Neural cell (in vitro differentiated cells): ENCODE measurements around the gene AKAP14.

Experiments
- CTCF ChIP-seq: fragments of 450-650 bp; IDR thresholded peaks from 2 replicates; pipeline ENCODE4 v1.5.1; 2014; ENCODE audit warnings: antibody characterized with exemption, mild to moderate bottlenecking, moderate library complexity; ENCODE audit not compliant: poor library complexity, severe bottlenecking
- EP300 ChIP-seq: fragments of 450-650 bp; conservative IDR thresholded peaks from 2 replicates; pipeline ENCODE4 v1.6.1; 2014; ENCODE audit warnings: antibody characterized with exemption, mild to moderate bottlenecking, moderate library complexity; ENCODE audit not compliant: poor library complexity, severe bottlenecking
- EZH2 ChIP-seq: fragments of 200-600, 300-800 bp; shearing (Covaris generic), sonication (generic); IDR thresholded peaks from 2 replicates; pipeline ENCODE4 v1.6.1; 2014; ENCODE audit warnings: antibody characterized with exemption, low read length, borderline replicate concordance, mild to moderate bottlenecking; ENCODE audit not compliant: insufficient read depth, poor library complexity, severe bottlenecking
- MXI1 ChIP-seq: fragments of 450-650 bp; conservative IDR thresholded peaks from 2 replicates; pipeline ENCODE4 v1.6.1; 2014; ENCODE audit warnings: antibody characterized with exemption, mild to moderate bottlenecking; ENCODE audit not compliant: poor library complexity, severe bottlenecking
- TAF1 ChIP-seq: IDR thresholded peaks from 2 replicates; pipeline ENCODE4 v1.6.1; 2012; ENCODE audit warnings: low read depth

- TF ChIP-seq TAF1 (no peak), CTCF (no peak), EP300 (no peak), EZH2 (no peak), MXI1 (no peak)
Observed at GRCh38 chrX:119871245-119871598, 24.5 kb upstream of the AKAP14 start.
